Stomach (tissue), 4 donors: Measurements from ENCODE around the gene SURF2.

Experiments used
- EP300 ChIP-seq: sonication (generic); formaldehyde crosslinking; IDR thresholded peaks from one replicate; pipeline ENCODE4 v1.6.1; 2017; ENCODE audit warnings: antibody characterized with exemption
- POLR2AphosphoS5 ChIP-seq, 3 donors: sonication (generic); formaldehyde crosslinking; IDR thresholded peaks; one replicate each; pipeline ENCODE4 v1.6.1; 2016; ENCODE audit warnings: antibody characterized with exemption in 3 of 3
- TF ChIP-seq, protein P1 (sequence below), 7 experiments: fragments of 450-650 bp in 4 of 7; fragments of 200-600 bp in 3 of 7; sonication (generic) in 3 of 7; IDR thresholded peaks; one replicate each; pipeline ENCODE4 v1.5.1; 2016 to 2019; ENCODE audit warnings: antibody characterized with exemption in 7 of 7, control low read depth in 2 of 7, mild to moderate bottlenecking in 1 of 7

DNA sequence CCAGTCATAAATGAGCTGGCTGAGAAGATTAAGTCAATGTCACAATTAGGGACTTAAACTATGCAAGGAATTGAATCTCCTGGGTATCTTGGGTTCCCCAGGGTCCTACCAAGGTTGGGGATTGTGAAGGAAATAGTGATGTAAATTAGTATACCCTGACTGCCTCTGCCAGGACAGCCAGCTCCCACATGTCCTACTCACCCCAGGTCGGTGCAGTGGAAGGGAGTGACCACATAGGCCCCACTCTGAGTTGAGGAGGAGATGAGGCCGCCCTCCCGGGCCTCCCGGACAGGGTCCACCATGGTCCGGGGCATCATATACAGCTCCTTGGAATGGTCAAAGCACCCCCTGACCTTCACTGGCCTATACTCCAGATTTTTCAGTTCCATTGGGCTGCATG, 2.8 kb upstream of the SURF2 start:
- TF ChIP-seq, protein P1, sequence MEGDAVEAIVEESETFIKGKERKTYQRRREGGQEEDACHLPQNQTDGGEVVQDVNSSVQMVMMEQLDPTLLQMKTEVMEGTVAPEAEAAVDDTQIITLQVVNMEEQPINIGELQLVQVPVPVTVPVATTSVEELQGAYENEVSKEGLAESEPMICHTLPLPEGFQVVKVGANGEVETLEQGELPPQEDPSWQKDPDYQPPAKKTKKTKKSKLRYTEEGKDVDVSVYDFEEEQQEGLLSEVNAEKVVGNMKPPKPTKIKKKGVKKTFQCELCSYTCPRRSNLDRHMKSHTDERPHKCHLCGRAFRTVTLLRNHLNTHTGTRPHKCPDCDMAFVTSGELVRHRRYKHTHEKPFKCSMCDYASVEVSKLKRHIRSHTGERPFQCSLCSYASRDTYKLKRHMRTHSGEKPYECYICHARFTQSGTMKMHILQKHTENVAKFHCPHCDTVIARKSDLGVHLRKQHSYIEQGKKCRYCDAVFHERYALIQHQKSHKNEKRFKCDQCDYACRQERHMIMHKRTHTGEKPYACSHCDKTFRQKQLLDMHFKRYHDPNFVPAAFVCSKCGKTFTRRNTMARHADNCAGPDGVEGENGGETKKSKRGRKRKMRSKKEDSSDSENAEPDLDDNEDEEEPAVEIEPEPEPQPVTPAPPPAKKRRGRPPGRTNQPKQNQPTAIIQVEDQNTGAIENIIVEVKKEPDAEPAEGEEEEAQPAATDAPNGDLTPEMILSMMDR (IDR thresholded peaks at IDR 0.05) = no peak
- no peak for TF ChIP-seq EP300
- no peak for TF ChIP-seq POLR2AphosphoS5 (IDR thresholded peaks at IDR 0.05)
